GM19467 (cell line): ENCODE measurements around the gene WWTR1.

Experiments
- ATAC-seq: cut with Tn5 transposase; IDR thresholded peaks from one replicate; pipeline ENCODE4 v1.9.1; 2021; ENCODE audit warnings: mild to moderate bottlenecking, moderate library complexity; ENCODE audit not compliant: unreplicated experiment

WWTR1 gene

GRCh38 chr3:149572796-149573414 is 84.9 kb downstream of the WWTR1 start:
- ATAC-seq: no peak

GRCh38 chr3:149571381-149571780 is 86.4 kb downstream of the WWTR1 start:
- no peak for ATAC-seq

- no peak for ATAC-seq
Observed at GRCh38 chr3:149570016-149570415, 87.8 kb downstream of the WWTR1 start.

DNA sequence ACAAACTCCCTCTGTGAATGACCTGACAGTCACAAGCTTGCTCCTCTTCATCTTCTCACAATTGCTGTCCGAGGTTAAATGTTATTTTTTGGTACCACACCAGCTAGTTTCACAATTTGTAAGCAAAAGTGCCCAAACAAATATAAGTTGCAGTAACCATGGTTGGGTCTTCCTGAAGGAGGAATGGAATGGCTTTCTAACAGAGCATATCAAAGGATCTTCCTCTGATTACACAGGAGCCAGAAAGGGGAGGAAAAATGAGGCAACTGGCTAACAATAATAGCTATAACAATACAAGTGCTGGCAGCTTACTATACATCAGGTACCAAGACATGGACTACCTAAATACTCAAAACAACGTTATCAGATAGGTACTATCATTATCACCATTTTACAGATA is 90.4 kb downstream of the WWTR1 start:
- ATAC-seq: no peak

GRCh38 chr3:149566292-149566975 is 91.4 kb downstream of the WWTR1 start:
- no peak for ATAC-seq

GRCh38 chr3:149564079-149564478 is 93.7 kb downstream of the WWTR1 start:
- no peak for ATAC-seq

- no peak for ATAC-seq
Observed at GRCh38 chr3:149563114-149563513, 94.7 kb downstream of the WWTR1 start.

DNA sequence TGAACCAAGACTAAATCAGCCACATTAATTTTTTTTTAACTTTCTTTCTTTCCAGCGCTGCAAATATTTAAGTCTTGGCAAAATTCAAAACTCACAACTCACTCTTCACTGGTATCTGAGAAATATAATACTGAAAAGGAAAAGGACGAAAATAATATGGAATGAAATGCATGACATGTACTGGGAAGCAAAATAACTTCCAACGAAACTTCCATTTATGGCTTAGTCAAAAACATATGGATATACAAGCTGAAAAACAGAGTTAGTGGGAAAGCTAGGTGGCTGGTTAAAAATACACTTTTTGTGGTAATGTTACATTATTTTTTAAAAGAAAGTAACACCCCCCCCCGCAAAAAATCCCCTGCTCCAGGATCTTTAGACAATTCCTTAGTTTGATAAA is 97.2 kb downstream of the WWTR1 start:
- ATAC-seq: no peak

GRCh38 chr3:149560001-149560400 is 97.8 kb downstream of the WWTR1 start:
- ATAC-seq: no peak

GRCh38 chr3:149559525-149559924 is 98.3 kb downstream of the WWTR1 start:
- no peak for ATAC-seq

- no peak for ATAC-seq
Observed at GRCh38 chr3:149555927-149556326, 101.9 kb downstream of the WWTR1 start.

DNA sequence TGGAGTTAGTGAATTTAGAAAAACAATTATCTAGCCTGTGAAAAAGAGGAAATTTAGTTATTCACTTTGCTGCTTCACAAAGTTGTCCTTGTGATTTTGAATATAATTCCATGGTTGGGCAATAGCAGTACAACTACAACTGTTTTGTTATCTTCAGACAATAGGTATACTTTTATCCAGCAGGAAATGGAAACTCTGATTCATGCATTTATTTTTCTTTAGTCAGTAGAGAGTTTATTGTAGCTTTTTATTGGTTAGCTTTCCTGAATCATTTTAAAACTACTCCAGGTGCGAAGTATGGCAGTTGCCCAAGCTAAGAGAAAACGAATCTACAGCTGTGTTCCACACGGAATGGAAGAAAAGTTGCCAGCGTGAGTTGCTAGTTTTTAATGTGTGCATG is 103.0 kb downstream of the WWTR1 start:
- no peak for ATAC-seq

- ATAC-seq: no peak
Observed at GRCh38 chr3:149553781-149554451, 103.9 kb downstream of the WWTR1 start.

GRCh38 chr3:149552700-149553099 is 105.1 kb downstream of the WWTR1 start:
- no peak for ATAC-seq

GRCh38 chr3:149551500-149551899 is 106.3 kb downstream of the WWTR1 start:
- ATAC-seq: no peak

- no peak for ATAC-seq
Observed at GRCh38 chr3:149548669-149549065, 109.2 kb downstream of the WWTR1 start.

GRCh38 chr3:149547954-149548668 is 109.7 kb downstream of the WWTR1 start:
- ATAC-seq: no peak

- no peak for ATAC-seq
Observed at GRCh38 chr3:149547413-149547812, 110.4 kb downstream of the WWTR1 start.

DNA sequence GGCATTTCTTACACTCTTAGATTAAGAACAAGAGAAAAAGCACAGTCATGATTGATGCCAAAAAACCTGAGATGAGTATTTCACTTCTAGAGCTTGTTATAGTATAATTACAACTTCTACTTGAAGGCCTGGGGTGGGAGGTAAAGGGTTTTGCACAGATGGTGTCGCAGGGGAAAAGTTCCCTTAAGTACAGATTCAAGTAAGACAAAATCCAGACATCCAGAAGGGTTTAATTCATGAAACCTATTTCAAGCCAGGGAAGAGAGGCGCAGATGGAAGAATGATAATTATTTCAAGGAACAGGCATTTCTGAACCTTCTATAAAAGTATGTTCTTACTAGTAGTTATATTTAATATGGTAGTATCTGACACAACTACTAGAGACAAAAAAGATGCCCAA is 112.8 kb downstream of the WWTR1 start:
- ATAC-seq: no peak

DNA sequence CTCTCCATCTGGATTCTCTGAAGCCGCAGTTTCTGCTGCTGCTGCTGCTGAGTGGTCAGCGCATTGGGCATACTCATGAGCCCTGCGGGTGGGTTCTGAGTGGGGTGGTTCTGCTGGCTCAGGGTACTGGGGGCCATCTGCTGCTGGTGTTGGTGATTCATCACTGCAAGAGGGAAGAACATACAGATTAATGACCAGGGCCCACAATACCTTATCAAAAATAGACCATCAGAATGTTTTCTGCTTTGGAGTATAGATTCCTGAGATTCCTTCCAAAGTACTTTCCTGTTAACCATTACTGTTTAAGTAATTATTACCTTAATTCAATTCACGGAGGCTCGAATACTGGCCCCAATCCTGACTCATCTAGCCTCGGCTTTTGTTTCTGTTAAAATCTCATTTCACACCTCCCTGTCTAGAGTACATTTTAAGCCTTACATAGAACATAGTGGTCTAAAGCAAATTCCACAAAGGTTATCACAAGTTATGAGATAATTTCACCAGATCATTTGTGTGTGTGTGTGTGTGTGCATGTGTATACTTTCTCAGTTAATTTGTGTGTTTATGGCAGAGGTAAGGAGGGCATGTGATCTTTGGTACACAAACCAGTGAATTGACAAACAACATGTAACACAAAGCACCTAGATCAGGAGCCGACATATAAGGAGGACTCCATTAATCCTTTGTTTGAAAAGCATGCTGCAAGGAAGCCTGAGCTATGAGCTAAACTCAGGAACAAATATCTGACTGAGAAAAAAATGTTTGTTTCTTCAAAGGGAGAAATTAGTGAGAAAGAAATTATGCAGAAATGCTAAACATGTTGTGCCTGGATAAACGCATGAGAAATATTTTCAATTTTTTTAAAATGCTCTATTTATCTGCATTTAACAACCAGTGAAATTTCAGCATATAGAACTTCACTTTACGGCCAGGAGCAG is 115.2 kb downstream of the WWTR1 start:
- no peak for ATAC-seq

DNA sequence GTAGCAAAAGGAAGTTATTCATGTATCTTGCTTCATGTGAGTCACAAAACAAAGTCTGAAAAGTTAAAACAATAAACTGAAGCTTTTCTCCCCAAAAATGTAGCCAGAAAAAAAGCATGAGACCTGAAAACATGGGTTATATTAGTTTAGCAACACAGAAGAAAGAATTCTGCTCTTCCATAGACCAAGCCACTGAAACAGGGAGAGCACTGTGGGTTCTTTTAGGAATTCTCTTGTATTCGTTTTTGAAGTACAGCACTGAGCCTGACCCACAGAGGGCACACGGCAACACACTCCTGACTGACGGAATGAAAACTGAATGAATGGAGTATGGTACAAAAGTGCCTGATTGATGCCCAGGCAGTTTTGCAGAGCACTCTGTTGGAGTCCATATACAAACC is 116.7 kb downstream of the WWTR1 start:
- no peak for ATAC-seq
